Mucosa of rectum (tissue), 2 donors: ENCODE measurements around the gene SLC35A1.
A peak's percentile ranks its signal among the peaks of the same experiment; 100 is the strongest.
"Not testable (repeated sequence)": the region's sequence is repeated elsewhere in the genome, so short reads cannot be mapped to it uniquely, and the experiment has no call there.

Experiments used
- H3K27ac ChIP-seq, 2 donors: one replicate each; pipeline ENCODE4 v1.7.0; 2013; ENCODE audit warnings: inconsistent platforms in 2 of 2, low read depth in 2 of 2, low read length in 2 of 2
- H3K27me3 ChIP-seq, 2 donors: one replicate each; pipeline ENCODE4 v1.7.0; 2013; ENCODE audit warnings: low read length in 2 of 2; ENCODE audit not compliant: control insufficient read depth in 2 of 2, insufficient read depth in 2 of 2
- H3K36me3 ChIP-seq, 2 donors: one replicate each; pipeline ENCODE4 v1.7.0; 2013; ENCODE audit warnings: low read length in 2 of 2; ENCODE audit not compliant: control insufficient read depth in 2 of 2, insufficient read depth in 2 of 2
- H3K4me1 ChIP-seq, 2 donors: one replicate each; pipeline ENCODE4 v1.7.0; 2013; ENCODE audit warnings: low read length in 2 of 2, mild to moderate bottlenecking in 1 of 2; ENCODE audit not compliant: control insufficient read depth in 2 of 2, insufficient read depth in 2 of 2
- H3K4me3 ChIP-seq, 2 donors: one replicate each; pipeline ENCODE4 v1.7.0; 2013; ENCODE audit warnings: low read length in 2 of 2
- H3K9ac ChIP-seq, 2 donors: one replicate each; pipeline ENCODE4 v1.7.0; 2013; ENCODE audit warnings: low read length in 2 of 2, low read depth in 1 of 2, mild to moderate bottlenecking in 1 of 2
- H3K9me3 ChIP-seq, 2 donors: one replicate each; pipeline ENCODE4 v1.7.0; 2013; ENCODE audit warnings: low read length in 2 of 2; ENCODE audit not compliant: control insufficient read depth in 2 of 2
- donor health status: healthy.
- donor health status: Normal muscosa, but diverticular disease.

The SLC35A1 gene

GRCh38 chr6:87482366-87482765, 9.6 kb downstream of the SLC35A1 start:
- Histone ChIP-seq H3K27me3 (no peaks in the 10 kb centered on the region), H3K9me3 (peaks cover 0 to 2% of the 10 kb centered on the region in 2 donors), H3K27ac (no peak overlapping the region), H3K4me3 (no peak overlapping the region), H3K9ac (no peak overlapping the region), H3K4me1 (no peaks in the 10 kb centered on the region), H3K36me3 (peaks cover 3 to 20% of the 10 kb centered on the region in 2 donors)

- peaks cover 0 to 15% of the 10 kb centered on the region in 2 donors for H3K36me3 ChIP-seq
- H3K4me3 ChIP-seq = no peak overlapping the region
- H3K9me3 ChIP-seq = peaks cover 0 to 2% of the 10 kb centered on the region in 2 donors
- no peaks in the 10 kb centered on the region for H3K27me3 ChIP-seq
- no peak overlapping the region for H3K9ac ChIP-seq
- no peak overlapping the region for H3K27ac ChIP-seq
- H3K4me1 ChIP-seq = no peaks in the 10 kb centered on the region
These were observed 11.2 kb downstream of the SLC35A1 start for GRCh38 chr6:87483929-87484328.

GRCh38 chr6:87484491-87484890, 11.7 kb downstream of the SLC35A1 start:
- Histone ChIP-seq H3K4me1 (no peaks in the 10 kb centered on the region), H3K36me3 (peaks cover 0 to 15% of the 10 kb centered on the region in 2 donors), H3K4me3 (no peak overlapping the region), H3K27me3 (no peaks in the 10 kb centered on the region), H3K9me3 (peaks cover 0 to 2% of the 10 kb centered on the region in 2 donors), H3K9ac (no peak overlapping the region), H3K27ac (no peak overlapping the region)

- Histone ChIP-seq H3K9ac (no peak overlapping the region), H3K4me3 (no peak overlapping the region), H3K27me3 (no peaks in the 10 kb centered on the region), H3K4me1 (no peaks in the 10 kb centered on the region), H3K9me3 (peaks cover 0 to 2% of the 10 kb centered on the region in 2 donors), H3K27ac (no peak overlapping the region), H3K36me3 (peaks cover under 1 to 6% of the 10 kb centered on the region in 2 donors)
These were observed 14.8 kb downstream of the SLC35A1 start for GRCh38 chr6:87487555-87487954.

GRCh38 chr6:87489326-87489725, 16.6 kb downstream of the SLC35A1 start:
- not testable (repeated sequence) for H3K36me3 ChIP-seq, H3K9ac ChIP-seq, H3K27ac ChIP-seq, H3K9me3 ChIP-seq, H3K4me3 ChIP-seq, H3K4me1 ChIP-seq, H3K27me3 ChIP-seq

- Histone ChIP-seq H3K4me3 (peak overlapping the region; percentile 47 to 48), H3K9me3 (no peaks in the 10 kb centered on the region), H3K27ac (peak overlapping the region; percentile 67 to 85), H3K9ac (no peak overlapping the region), H3K36me3 (peaks cover 0 to 4% of the 10 kb centered on the region in 2 donors), H3K4me1 (peaks cover 3% of the 10 kb centered on the region in 2 donors), H3K27me3 (no peaks in the 10 kb centered on the region)
These were observed 22.1 kb downstream of the SLC35A1 start for GRCh38 chr6:87494761-87495422.

GRCh38 chr6:87498048-87498447, 25.3 kb downstream of the SLC35A1 start:
- H3K9ac ChIP-seq = no peak overlapping the region
- H3K9me3 ChIP-seq = no peaks in the 10 kb centered on the region
- H3K27ac ChIP-seq = no peak overlapping the region
- no peaks in the 10 kb centered on the region for H3K27me3 ChIP-seq
- H3K4me1 ChIP-seq = peaks cover 3 to 6% of the 10 kb centered on the region in 2 donors
- H3K36me3 ChIP-seq = peaks cover 8 to 15% of the 10 kb centered on the region in 2 donors
- no peak overlapping the region for H3K4me3 ChIP-seq

- H3K4me3 ChIP-seq = no peak overlapping the region
- H3K36me3 ChIP-seq = peaks cover 31 to 35% of the 10 kb centered on the region in 2 donors
- H3K9ac ChIP-seq = no peak overlapping the region
- H3K27ac ChIP-seq = no peak overlapping the region
- peaks cover 0 to 3% of the 10 kb centered on the region in 2 donors for H3K4me1 ChIP-seq
- H3K9me3 ChIP-seq = no peaks in the 10 kb centered on the region
- no peaks in the 10 kb centered on the region for H3K27me3 ChIP-seq
These were observed 29.2 kb downstream of the SLC35A1 start for GRCh38 chr6:87501809-87502572.

GRCh38 chr6:87504441-87504840, 31.7 kb downstream of the SLC35A1 start:
- no peak overlapping the region for H3K27ac ChIP-seq
- H3K27me3 ChIP-seq = no peaks in the 10 kb centered on the region
- peaks cover 40 to 42% of the 10 kb centered on the region in 2 donors for H3K36me3 ChIP-seq
- H3K9me3 ChIP-seq = no peaks in the 10 kb centered on the region
- H3K4me3 ChIP-seq = no peak overlapping the region
- peaks cover 0 to 3% of the 10 kb centered on the region in 2 donors for H3K4me1 ChIP-seq
- no peak overlapping the region for H3K9ac ChIP-seq

- H3K27me3 ChIP-seq = no peaks in the 10 kb centered on the region
- no peak overlapping the region for H3K4me3 ChIP-seq
- peaks cover 62 to 73% of the 10 kb centered on the region in 2 donors for H3K36me3 ChIP-seq
- no peaks in the 10 kb centered on the region for H3K4me1 ChIP-seq
- H3K9me3 ChIP-seq = no peaks in the 10 kb centered on the region
- no peak overlapping the region for H3K27ac ChIP-seq
- H3K9ac ChIP-seq = no peak overlapping the region
These were observed 42.1 kb downstream of the SLC35A1 start for GRCh38 chr6:87514831-87515230.
